GM12878 (cell line): ENCODE measurements around the gene PCYOX1L. TPM values are rescaled to one million over a fixed set of nuclear protein-coding genes. Genes with fewer than 3 reads are reported as not detected.

Experiments
- ATAC-seq: fragments of 200-7000 bp; cut with Tn5 transposase; 3 replicates; pipeline ENCODE4 v1.9.1; 2020; ENCODE audit warnings: mild to moderate bottlenecking, moderate library complexity
- BruUV-seq: library from RNA; stranded (reverse); fragments of 400-500 nt; replicated peaks from 2 replicates; lab custom pipeline; 2021; lab: Mats Ljungman, UMichigan
- CTCF ChIA-PET: fragments of 300-600 bp; sonication (Branson Sonifier 250); formaldehyde crosslinking; extraction: SDS; loops from one replicate; lab custom pipeline; 2021; ENCODE audit warnings: inconsistent platforms; lab: Yijun Ruan, JAX
- POLR2A ChIA-PET: fragments of 350-600 bp; formaldehyde crosslinking; extraction: SDS; loops from one replicate; lab custom pipeline; 2021; ENCODE audit warnings: inconsistent platforms; lab: Charles Lee
- RAD21 ChIA-PET: fragments of 300-600 bp; sonication (Branson Sonifier 250); formaldehyde crosslinking; loops from one replicate; lab custom pipeline; 2023; ENCODE audit warnings: antibody characterized with exemption; ENCODE audit not compliant: unreplicated experiment; lab: Charles Lee
- SMC1A ChIA-PET: fragments of 300-600 bp; sonication (Branson Sonifier 250); formaldehyde crosslinking; loops from one replicate; lab custom pipeline; 2023; ENCODE audit not compliant: unreplicated experiment, uncharacterized antibody; lab: Charles Lee
- DNase-seq: peaks from one replicate; pipeline ENCODE4 v3.0.0-alpha.2; 2011; ENCODE audit warnings: low read depth, low spot score
- FAIRE-seq: peaks from 3 replicates; lab custom pipeline; 2011; peaks lifted over from hg19 to GRCh38; lab: Jason Lieb, UNC
- H2AFZ ChIP-seq: 2 replicates; pipeline ENCODE4 v1.6.0; 2011; ENCODE audit warnings: low read depth, low read length, control low read depth; ENCODE audit not compliant: control insufficient read depth
- H3K27ac ChIP-seq: 2 replicates; pipeline ENCODE4 v1.5.1; 2011; ENCODE audit warnings: control low read depth; ENCODE audit not compliant: control insufficient read depth, insufficient read depth
- H3K27me3 ChIP-seq, 2 experiments: replicated peaks in 1 of 2; 2 replicates each; pipeline versions ENCODE4 v1.6.0 to v1.6.1; 2011; ENCODE audit warnings: low read length in 1 of 2; ENCODE audit not compliant: control insufficient read depth in 2 of 2, insufficient read depth in 2 of 2
- H3K36me3 ChIP-seq, 2 experiments: 2 replicates each; pipeline ENCODE4 v1.5.1; 2011; ENCODE audit warnings: low read length in 1 of 2; ENCODE audit not compliant: control insufficient read depth in 2 of 2, insufficient read depth in 2 of 2
- H3K4me1 ChIP-seq: 2 replicates; pipeline ENCODE4 v1.6.1; 2011; ENCODE audit warnings: mild to moderate bottlenecking, low read length, moderate library complexity, mixed read lengths; ENCODE audit not compliant: control insufficient read depth, insufficient read depth
- H3K4me2 ChIP-seq: 2 replicates; pipeline ENCODE4 v1.6.0; 2011; ENCODE audit warnings: control low read depth; ENCODE audit not compliant: control insufficient read depth, insufficient read depth
- H3K4me3 ChIP-seq: fragments of 200-600 bp; sonication (generic); 2 replicates; pipeline ENCODE4 v1.5.1; 2016
- H3K79me2 ChIP-seq: 2 replicates; pipeline ENCODE4 v1.6.0; 2011; ENCODE audit warnings: low read length; ENCODE audit not compliant: control insufficient read depth, insufficient read depth
- H3K9ac ChIP-seq: 2 replicates; pipeline ENCODE4 v1.8.0; 2011; ENCODE audit warnings: low read length, control low read depth, mixed read lengths; ENCODE audit not compliant: control insufficient read depth, insufficient read depth
- H3K9me3 ChIP-seq: replicated peaks from 3 replicates; pipeline ENCODE4 v1.5.1; 2011; ENCODE audit warnings: mild to moderate bottlenecking, low read length; ENCODE audit not compliant: control insufficient read depth, insufficient read depth
- H4K20me1 ChIP-seq: 2 replicates; pipeline ENCODE4 v1.6.0; 2011; ENCODE audit not compliant: control insufficient read depth, insufficient read depth
- BHLHE40 ChIP-seq, 2 experiments: fragments of 450-650 bp in 1 of 2; IDR thresholded peaks; 2 replicates each; pipeline ENCODE4 v1.6.1; 2011 to 2017; ENCODE audit warnings: low read depth in 2 of 2, borderline replicate concordance in 1 of 2, improper control_type of control experiment in 1 of 2, low read length in 1 of 2, mild to moderate bottlenecking in 1 of 2
- CEBPZ ChIP-seq: fragments of 150-350 bp; IDR thresholded peaks from 2 replicates; pipeline ENCODE4 v1.6.1; 2016; ENCODE audit warnings: low read depth, low read length
- CREB1 ChIP-seq: IDR thresholded peaks from 2 replicates; pipeline ENCODE4 v1.6.1; 2012; ENCODE audit warnings: low read depth, mild to moderate bottlenecking, inconsistent platforms
- ESRRA ChIP-seq: IDR thresholded peaks from 2 replicates; pipeline ENCODE4 v1.6.1; 2012; ENCODE audit warnings: mild to moderate bottlenecking, low read length, improper control_type of control experiment
- ETV6 ChIP-seq, 2 experiments: fragments of 450-650 bp in 1 of 2; IDR thresholded peaks in 1 of 2; conservative IDR thresholded peaks in 1 of 2; 2 replicates each; pipeline ENCODE4 v1.6.1; 2014; ENCODE audit warnings: antibody characterized with exemption in 1 of 2, borderline replicate concordance in 1 of 2, low read depth in 1 of 2, mild to moderate bottlenecking in 1 of 2, moderate library complexity in 1 of 2
- FOXK2 ChIP-seq: fragments of 450-650 bp; IDR thresholded peaks from 2 replicates; pipeline ENCODE4 v1.6.1; 2017; ENCODE audit warnings: mild to moderate bottlenecking, moderate library complexity
- MYB ChIP-seq: fragments of 150-350 bp; IDR thresholded peaks from 2 replicates; pipeline ENCODE4 v1.6.1; 2014; ENCODE audit warnings: mild to moderate bottlenecking, low read depth, low read length, borderline replicate concordance
- NR2C2 ChIP-seq: IDR thresholded peaks from 2 replicates; pipeline ENCODE4 v1.6.1; 2011; ENCODE audit warnings: borderline replicate concordance, low read depth; ENCODE audit not compliant: control insufficient read depth, insufficient read length
- PML ChIP-seq: IDR thresholded peaks from 2 replicates; pipeline ENCODE4 v1.6.1; 2012; ENCODE audit warnings: low read length, inconsistent platforms
- POLR2AphosphoS2 ChIP-seq: IDR thresholded peaks from 2 replicates; pipeline ENCODE4 v1.6.1; 2011; ENCODE audit warnings: low read depth, mild to moderate bottlenecking, low read length, improper control_type of control experiment, moderate library complexity
- RAD51 ChIP-seq: fragments of 450-650 bp; IDR thresholded peaks from 2 replicates; pipeline ENCODE4 v1.6.1; 2016; ENCODE audit warnings: moderate library complexity, mild to moderate bottlenecking, inconsistent platforms
- RB1 ChIP-seq: fragments of 450-650 bp; formaldehyde crosslinking; IDR thresholded peaks from 2 replicates; pipeline ENCODE4 v1.6.1; 2017; ENCODE audit warnings: mild to moderate bottlenecking, borderline replicate concordance
- SMC3 ChIP-seq: IDR thresholded peaks from 2 replicates; pipeline ENCODE4 v1.6.1; 2011; ENCODE audit warnings: low read length, improper control_type of control experiment, borderline replicate concordance
- SUZ12 ChIP-seq: fragments of 200-600 bp; sonication (generic); IDR thresholded peaks from one replicate; pipeline ENCODE4 v1.6.1; 2018; ENCODE audit warnings: antibody characterized with exemption, mild to moderate bottlenecking; ENCODE audit not compliant: unreplicated experiment
- TARDBP ChIP-seq: IDR thresholded peaks from 2 replicates; pipeline ENCODE4 v1.6.1; 2016; ENCODE audit warnings: borderline replicate concordance
- YY1 ChIP-seq: IDR thresholded peaks from 2 replicates; pipeline ENCODE4 v1.6.1; 2011; ENCODE audit warnings: low read depth, mild to moderate bottlenecking, low read length
- WGBS: methylation state at CpG from one replicate; pipeline ENCODE4 v1.1.6; 2016; ENCODE audit warnings: low lambda C conversion rate; ENCODE audit not compliant: insufficient replicate concordance, insufficient coverage; ENCODE audit errors: missing lambda C conversion rate; 5-methylcytosine and 5-hydroxymethylcytosine counted together
- in situ Hi-C: fragments of 300-500 bp; cut with MboI; formaldehyde crosslinking; loops from 9 replicates; pipeline ENCODE4 v1.14.3; 2018; ENCODE audit warnings: mixed read lengths
- intact Hi-C: fragments of 100-400 bp; cut with micrococcal nuclease; formaldehyde crosslinking; loops from one replicate; pipeline ENCODE4 v1.14.2; 2022; ENCODE audit not compliant: unreplicated experiment
- polyA plus RNA-seq, 11 experiments: library from polyadenylated mRNA; depleted of rRNA in 4 of 11; unstranded in 6 of 11; stranded (reverse) in 5 of 11; fragments of >200 nt; fragmentation: Nextera tagmentation in 4 of 11; fragmentation: Illumina TruSeq in 1 of 11; extraction: Ambion mirVana in 4 of 11; extraction: Trizol in 1 of 11; gene quantifications; 1 replicate in 1 of 11; 2 replicates in 10 of 11; pipeline versions ENCODE4 v1.2.1 to v1.2.3, GENCODE V29; 2011 to 2016; ENCODE audit warnings: inconsistent platforms in 2 of 11, missing spikeins in 2 of 11, low read depth in 1 of 11
- total RNA-seq, 4 experiments: library from RNA; depleted of rRNA in 3 of 4; stranded (reverse); fragments of >200 nt in 3 of 4; fragmentation: Illumina TruSeq in 1 of 4; extraction: Trizol in 1 of 4; gene quantifications; 2 replicates each; pipeline versions ENCODE4 v1.2.1 to v1.2.3, GENCODE V29; 2013 to 2021
- TF ChIP-seq, protein P1 (sequence below): IDR thresholded peaks from 2 replicates; pipeline ENCODE4 v1.6.1; 2012; ENCODE audit warnings: mild to moderate bottlenecking, low read depth, low read length

The PCYOX1L gene
- total and polyA plus RNA-seq, 10 of the 15 experiments (the other 5 are each of a cell fraction or from before 2014, with no cell fraction given): 2.9 to 17.0 (median 12.9) TPM

- ChIA-PET RAD21 (interaction anchor here (0.8 to 1.6 kb wide), 7 partner anchors 11 to 191 kb away, joined by 3 to 9 read pairs (median 4); partner anchors contain the start of gene PCYOX1L), POLR2A (no interaction called here), CTCF (interaction anchor here (0.6 to 6.6 kb wide), 34 partner anchors 10 to 223 kb away, joined by 3 to 90 read pairs (median 4); partner anchors contain the start of genes CSNK1A1 and GRPEL2), SMC1A (interaction anchor here (0.9 to 3.3 kb wide), 6 partner anchors 14 to 54 kb away, joined by 3 to 18 read pairs (median 6); partner anchors contain the start of genes GRPEL2 and PCYOX1L)
- Histone ChIP-seq H3K9ac (no peak overlapping the region), H4K20me1 (no peaks in the 10 kb centered on the region), H3K79me2 (no peaks in the 10 kb centered on the region), H2AFZ (no peak overlapping the region), H3K9me3 (no peaks in the 10 kb centered on the region), H3K27ac (no peak overlapping the region), H3K4me3 (no peak overlapping the region), H3K4me2 (no peak overlapping the region), H3K27me3 (no peaks in the 10 kb centered on the region; a peak in 1 of 4 replicates), H3K4me1 (no peaks in the 10 kb centered on the region), H3K36me3 (no peaks in the 10 kb centered on the region)
- BruUV-seq: no TSS peak
- in situ Hi-C loops (loop anchor here (5.0 kb wide), 1 partner anchor 181 kb away; the partner anchor contains the start of gene CSNK1A1), intact Hi-C loops (loop anchor here (1.0 kb wide), 1 partner anchor 54 kb away; no protein-coding TSS in a partner anchor)
- ATAC-seq: peak; percentile 95
- DNase-seq: no peak
- no peak for FAIRE-seq
- 35% methylated on average over 12 of the region's 12 CpGs for WGBS
- TF ChIP-seq PML (no peak), SMC3 (peak; percentile 64), YY1 (peak; percentile 52; the same call in 1 of the 2 replicates), BHLHE40 (IDR thresholded peaks at IDR 0.05; ENCODE audit: borderline replicate concordance in 1 of 2, low read depth in 2 of 2, low read length in 1 of 2) (no peak), RAD51 (no peak), ESRRA (no peak), NR2C2 (no peak), CEBPZ (no peak), ETV6 (conservative IDR thresholded peaks at IDR 0.05 in 1 of 2, IDR thresholded peaks at IDR 0.05 in 1 of 2; ENCODE audit: borderline replicate concordance in 1 of 2, low read depth in 1 of 2) (no peak), POLR2AphosphoS2 (no peak), RB1 (no peak), FOXK2 (no peak), CREB1 (no peak), SUZ12 (no peak), MYB (no peak), TARDBP (no peak)
- TF ChIP-seq, protein P1, sequence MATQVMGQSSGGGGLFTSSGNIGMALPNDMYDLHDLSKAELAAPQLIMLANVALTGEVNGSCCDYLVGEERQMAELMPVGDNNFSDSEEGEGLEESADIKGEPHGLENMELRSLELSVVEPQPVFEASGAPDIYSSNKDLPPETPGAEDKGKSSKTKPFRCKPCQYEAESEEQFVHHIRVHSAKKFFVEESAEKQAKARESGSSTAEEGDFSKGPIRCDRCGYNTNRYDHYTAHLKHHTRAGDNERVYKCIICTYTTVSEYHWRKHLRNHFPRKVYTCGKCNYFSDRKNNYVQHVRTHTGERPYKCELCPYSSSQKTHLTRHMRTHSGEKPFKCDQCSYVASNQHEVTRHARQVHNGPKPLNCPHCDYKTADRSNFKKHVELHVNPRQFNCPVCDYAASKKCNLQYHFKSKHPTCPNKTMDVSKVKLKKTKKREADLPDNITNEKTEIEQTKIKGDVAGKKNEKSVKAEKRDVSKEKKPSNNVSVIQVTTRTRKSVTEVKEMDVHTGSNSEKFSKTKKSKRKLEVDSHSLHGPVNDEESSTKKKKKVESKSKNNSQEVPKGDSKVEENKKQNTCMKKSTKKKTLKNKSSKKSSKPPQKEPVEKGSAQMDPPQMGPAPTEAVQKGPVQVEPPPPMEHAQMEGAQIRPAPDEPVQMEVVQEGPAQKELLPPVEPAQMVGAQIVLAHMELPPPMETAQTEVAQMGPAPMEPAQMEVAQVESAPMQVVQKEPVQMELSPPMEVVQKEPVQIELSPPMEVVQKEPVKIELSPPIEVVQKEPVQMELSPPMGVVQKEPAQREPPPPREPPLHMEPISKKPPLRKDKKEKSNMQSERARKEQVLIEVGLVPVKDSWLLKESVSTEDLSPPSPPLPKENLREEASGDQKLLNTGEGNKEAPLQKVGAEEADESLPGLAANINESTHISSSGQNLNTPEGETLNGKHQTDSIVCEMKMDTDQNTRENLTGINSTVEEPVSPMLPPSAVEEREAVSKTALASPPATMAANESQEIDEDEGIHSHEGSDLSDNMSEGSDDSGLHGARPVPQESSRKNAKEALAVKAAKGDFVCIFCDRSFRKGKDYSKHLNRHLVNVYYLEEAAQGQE: no peak
These were observed 13.6 kb downstream of the PCYOX1L start for GRCh38 chr5:149371296-149371962.
